Stimulated activated CD4-positive, alpha-beta T cell treated with anti-CD3 and anti-CD28 coated beads, Interleukin-15, amount 100 ng/mL, for 24 hours (primary cell): ENCODE data around the gene CEP78.

Experiments
- DNase-seq: peaks from one replicate; pipeline ENCODE4 v3.0.0-alpha.2; 2020

Gene CEP78

GRCh38 chr9:78311075-78311474 lies 75.2 kb downstream of the CEP78 start:
- no peak for DNase-seq

GRCh38 chr9:78311886-78312524 lies 76.1 kb downstream of the CEP78 start:
- DNase-seq = no peak

GRCh38 chr9:78314550-78314949 lies 78.7 kb downstream of the CEP78 start:
- no peak for DNase-seq

- no peak for DNase-seq
Observed at GRCh38 chr9:78314953-78315870, 79.3 kb downstream of the CEP78 start.

GRCh38 chr9:78316166-78316892 lies 80.5 kb downstream of the CEP78 start:
- DNase-seq = no peak

- no peak for DNase-seq
Observed at GRCh38 chr9:78319197-78320029, 83.5 kb downstream of the CEP78 start.

GRCh38 chr9:78320030-78320693 lies 84.3 kb downstream of the CEP78 start:
- no peak for DNase-seq

- DNase-seq = no peak
Observed at GRCh38 chr9:78320875-78321496, 85.1 kb downstream of the CEP78 start.

- no peak for DNase-seq
Observed at GRCh38 chr9:78321505-78321904, 85.6 kb downstream of the CEP78 start.

GRCh38 chr9:78324068-78324650 lies 88.3 kb downstream of the CEP78 start:
- no peak for DNase-seq

- DNase-seq = no peak
Observed at GRCh38 chr9:78324682-78325081, 88.8 kb downstream of the CEP78 start.

GRCh38 chr9:78325343-78325742 lies 89.5 kb downstream of the CEP78 start:
- DNase-seq = no peak

GRCh38 chr9:78325846-78326360 lies 90.0 kb downstream of the CEP78 start:
- no peak for DNase-seq

GRCh38 chr9:78326564-78326963 lies 90.7 kb downstream of the CEP78 start:
- DNase-seq = no peak
